ENCODE results near the gene ATP8A2. TPM values are rescaled to one million over a fixed set of nuclear protein-coding genes. Genes with fewer than 3 reads are reported as not detected.

ATP8A2 gene
- total and polyA plus RNA-seq, 2 of the 4 experiments (the other 2 are of a cell fraction): 0.02 to 0.18 TPM

- no peak overlapping the region for H3K23ac ChIP-seq (ENCODE audit: low read depth, low read length)
- H3K27ac ChIP-seq (ENCODE audit: insufficient read depth, low read length): no peak overlapping the region
- no peak overlapping the region for H4K8ac ChIP-seq (ENCODE audit: low read depth in 2 of 2, low read length in 2 of 2)
- H2BK20ac ChIP-seq (ENCODE audit: low read depth, low read length): no peak overlapping the region
- CTCF ChIA-PET: no interaction called here
- no peaks in the 10 kb centered on the region for H3K79me1 ChIP-seq (ENCODE audit: low read depth in 1 of 2, low read length in 2 of 2)
- no peaks in the 10 kb centered on the region for H3K9me1 ChIP-seq (ENCODE audit: insufficient read depth, low read length)
- H3K27me3 ChIP-seq (ENCODE audit: control insufficient read depth, insufficient read depth, low read length): no peaks in the 10 kb centered on the region
- no peak overlapping the region for H2AK5ac ChIP-seq (ENCODE audit: low read depth, low read length)
- no peak overlapping the region for H3K56ac ChIP-seq (ENCODE audit: extremely low read depth, insufficient read depth, low read length)
- H3K4me1 ChIP-seq (ENCODE audit: control insufficient read depth, insufficient read depth, low read length): no peaks in the 10 kb centered on the region
- H3K9me3 ChIP-seq (ENCODE audit: control insufficient read depth, insufficient read depth, low read length): no peaks in the 10 kb centered on the region
- POLR2A ChIA-PET (ENCODE audit: unreplicated experiment): no interaction called here
- H4K20me1 ChIP-seq (ENCODE audit: insufficient read depth, low read length): no peaks in the 10 kb centered on the region
- H2BK120ac ChIP-seq (ENCODE audit: low read depth, low read length): no peak overlapping the region
- DNase-seq (no peak), ATAC-seq (ENCODE audit: low read depth) (no peak)
- dilution Hi-C loops (cut with HindIII; ENCODE audit: low sequenced_read_pairs, unreplicated experiment) (no loop called here), intact Hi-C loops (cut with micrococcal nuclease) (no loop called here), in situ Hi-C loops (cut with MboI; ENCODE audit: low sequenced_read_pairs) (no loop called here)
- no peak overlapping the region for H2BK15ac ChIP-seq (ENCODE audit: low read depth, low read length)
- H2AFZ ChIP-seq (replicated peaks; ENCODE audit: low read length, poor library complexity): no peak overlapping the region
- no peak overlapping the region for H3K4me2 ChIP-seq (ENCODE audit: low read depth, low read length)
- no peak overlapping the region for H3K18ac ChIP-seq (ENCODE audit: low read depth, low read length)
- TF ChIP-seq ELK1 (IDR thresholded peaks at IDR 0.05; ENCODE audit: borderline replicate concordance, low read depth, low read length) (no peak), BHLHE40 (IDR thresholded peaks at IDR 0.05; ENCODE audit: low read depth, low read length) (no peak), NFE2L2 (IDR thresholded peaks at IDR 0.05; ENCODE audit: low read depth, low read length) (no peak), MAFK (IDR thresholded peaks at IDR 0.05; ENCODE audit: low read depth, low read length) (no peak), CEBPB (IDR thresholded peaks at IDR 0.05; ENCODE audit: low read depth, low read length) (no peak), USF2 (IDR thresholded peaks at IDR 0.05; ENCODE audit: low read depth, low read length) (no peak)
- H4K91ac ChIP-seq (ENCODE audit: insufficient read depth, low read depth, low read length): no peak overlapping the region
- no peak overlapping the region for H4K5ac ChIP-seq (ENCODE audit: low read depth, low read length)
- H3K4me3 ChIP-seq (ENCODE audit: insufficient read depth, low read depth, low read length): no peak overlapping the region
- no peak overlapping the region for H3K4ac ChIP-seq (ENCODE audit: low read depth, low read length)
- H2AK9ac ChIP-seq (replicated peaks; ENCODE audit: low read depth, low read length, poor library complexity): no peak overlapping the region
- H3K36me3 ChIP-seq (ENCODE audit: control insufficient read depth, insufficient read depth, low read length): no peaks in the 10 kb centered on the region
- no peak overlapping the region for H2BK5ac ChIP-seq (ENCODE audit: low read depth, low read length, poor library complexity, severe bottlenecking)
- WGBS, 2 experiments (ENCODE audit: extremely low coverage in 2 of 2, insufficient read length in 1 of 2): no CpG with 5 or more reads among the region's 9 CpGs
- BruUV-seq (replicated peaks): no TSS peak
- H3K14ac ChIP-seq (replicated peaks; ENCODE audit: low read depth, low read length): no peak overlapping the region
- no peak overlapping the region for H3K9ac ChIP-seq (ENCODE audit: low read depth, low read length)
These were observed 641.2 kb downstream of the ATP8A2 start for GRCh38 chr13:26012995-26013394.
